Erythroblast (primary cell): ENCODE results near the gene CACNA1D.

Experiments used
- GATA1 ChIP-seq: IDR thresholded peaks from 2 replicates; pipeline ENCODE4 v1.6.1; 2011; ENCODE audit warnings: low read depth, mild to moderate bottlenecking, control low read depth, low read length, moderate library complexity
- POLR2A ChIP-seq: IDR thresholded peaks from 2 replicates; pipeline ENCODE4 v1.6.1; 2011; ENCODE audit warnings: mild to moderate bottlenecking, low read length

DNA sequence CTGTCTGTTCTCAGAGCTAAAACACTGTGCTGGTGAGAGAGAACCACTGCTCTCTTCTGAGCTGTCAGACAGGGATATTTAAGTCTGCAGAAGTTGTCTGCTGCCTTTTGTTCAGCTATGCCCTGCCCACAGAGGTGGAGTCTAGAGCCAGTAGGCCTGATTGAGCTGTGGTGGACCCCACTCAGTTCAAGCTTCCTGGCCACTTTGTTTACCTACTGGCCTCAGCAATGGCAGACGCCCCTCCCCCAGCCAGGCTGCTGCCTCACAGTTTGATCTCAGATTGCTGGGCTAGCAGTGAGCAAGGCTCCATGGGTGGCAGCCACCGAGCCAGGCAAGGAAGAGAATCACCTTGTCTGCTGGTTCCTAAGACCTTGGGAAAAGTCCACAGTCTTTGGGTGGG is 21.0 kb upstream of the CACNA1D start:
- TF ChIP-seq POLR2A (no peak), GATA1 (no peak)
